NCI-H2196 treated with DMSO at 0.1 percent for 48 hours (cell line): ENCODE data around the gene CTCF.
A peak's percentile ranks its signal among the peaks of the same experiment; 100 is the strongest.

Experiments used
- DNase-seq: peaks from one replicate; lab custom pipeline; 2025; ENCODE audit not compliant: unreplicated experiment; lab: John Stamatoyannopoulos, UW

Gene CTCF

DNA sequence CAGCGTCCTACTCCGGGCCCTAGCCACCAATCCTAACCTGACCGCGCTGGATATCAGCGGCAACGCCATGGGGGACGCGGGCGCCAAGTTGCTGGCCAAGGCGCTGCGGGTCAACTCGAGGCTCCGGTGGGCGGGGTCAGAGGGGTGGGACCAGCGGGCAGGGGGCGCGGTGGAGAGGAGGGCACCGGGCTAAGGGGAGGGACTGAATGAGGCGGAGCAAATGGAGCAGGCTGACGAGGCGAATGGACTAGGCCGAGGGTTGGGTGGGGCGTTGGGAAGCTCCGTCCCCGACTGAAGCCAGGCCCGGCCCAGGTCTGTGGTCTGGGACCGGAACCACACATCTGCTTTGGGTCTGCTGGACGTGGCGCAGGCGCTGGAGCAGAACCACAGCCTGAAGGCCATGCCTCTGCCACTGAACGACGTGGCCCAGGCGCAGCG is 87.2 kb downstream of the CTCF start:
- DNase-seq = no peak

GRCh38 chr16:67650023-67650422 is 87.7 kb downstream of the CTCF start:
- DNase-seq = no peak

DNA sequence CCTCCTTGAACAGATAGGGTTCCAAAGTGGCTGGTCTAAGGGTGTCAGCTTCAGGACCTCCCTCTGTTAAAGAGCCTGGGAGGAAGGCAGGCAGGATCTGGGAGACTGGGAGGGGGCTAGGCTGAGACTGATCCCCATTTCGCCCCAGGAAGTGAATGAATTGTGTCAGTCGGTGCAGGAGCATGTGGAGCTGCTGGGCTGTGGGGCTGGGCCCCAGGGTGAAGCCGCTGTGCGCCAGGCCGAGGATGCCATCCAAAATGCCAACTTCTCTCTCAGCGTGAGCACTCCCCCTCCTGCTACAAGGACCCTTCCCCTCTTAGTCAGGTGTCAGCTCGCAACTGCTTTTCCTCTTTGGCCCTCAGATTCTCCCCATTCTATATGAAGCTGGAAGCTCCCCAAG is 88.7 kb downstream of the CTCF start:
- no peak for DNase-seq

GRCh38 chr16:67651847-67652246 is 89.5 kb downstream of the CTCF start:
- DNase-seq = no peak

GRCh38 chr16:67652578-67653127 is 90.3 kb downstream of the CTCF start:
- DNase-seq = no peak

DNA sequence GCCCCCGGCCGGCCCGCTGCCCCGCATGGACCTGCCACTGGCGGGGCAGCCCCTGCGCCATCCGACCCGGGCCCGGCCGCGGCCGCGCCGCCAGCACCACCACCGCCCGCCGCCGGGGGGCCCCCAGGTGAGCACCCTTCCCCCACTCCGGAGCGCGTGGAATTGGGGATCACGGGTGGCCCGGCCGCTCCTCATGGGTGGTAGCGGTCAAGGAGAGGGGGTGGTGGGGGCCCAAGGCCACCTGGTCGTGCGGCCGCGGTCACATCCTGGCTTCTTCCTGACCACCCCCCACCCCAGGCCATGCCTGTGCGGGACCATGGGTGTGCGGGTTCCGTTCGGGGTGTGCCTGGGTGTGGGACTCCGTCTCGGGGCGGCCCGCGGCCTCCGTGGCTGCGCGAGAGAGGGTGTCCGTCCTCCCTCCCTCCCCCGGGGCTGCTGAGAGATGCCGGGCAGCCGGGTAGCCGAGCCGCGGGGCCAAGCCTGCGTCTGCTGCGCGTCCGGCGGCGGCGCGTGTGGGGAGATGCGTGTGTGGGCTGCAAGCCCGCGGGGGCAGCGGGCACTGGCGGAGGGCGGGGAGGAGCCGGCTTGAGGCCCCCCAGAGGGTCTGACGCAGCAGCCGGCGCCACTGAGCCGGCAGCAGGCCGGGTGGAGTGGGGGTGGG is 90.9 kb downstream of the CTCF start:
- DNase-seq = no peak

DNA sequence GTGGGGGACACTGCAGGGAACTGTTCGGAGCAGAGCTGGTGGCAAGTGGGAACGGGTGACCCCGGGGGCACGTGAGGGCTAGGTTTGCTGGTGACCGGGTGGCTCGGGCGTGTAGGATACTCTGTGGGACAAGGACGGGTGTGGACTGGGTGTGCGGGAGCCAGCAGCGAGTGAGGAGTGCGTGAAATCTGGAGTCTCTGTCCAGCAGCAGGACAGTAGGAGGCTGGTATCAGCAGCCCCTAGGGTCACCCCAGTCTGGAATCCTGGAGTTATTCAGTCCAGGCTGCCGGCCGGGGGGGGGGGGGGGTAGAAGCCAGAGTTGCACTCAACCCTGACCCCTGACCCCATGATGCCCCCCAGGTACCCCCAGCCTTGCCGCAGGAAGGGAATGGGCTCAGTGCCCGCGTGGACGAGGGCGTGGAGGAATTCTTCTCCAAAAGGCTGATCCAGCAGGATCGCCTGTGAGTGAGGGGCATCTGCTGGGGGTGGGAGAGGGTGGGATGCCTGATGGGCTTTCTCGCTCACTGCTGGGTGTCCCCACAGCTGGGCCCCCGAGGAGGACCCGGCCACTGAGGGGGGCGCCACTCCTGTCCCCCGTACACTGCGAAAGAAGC is 91.6 kb downstream of the CTCF start:
- DNase-seq = no peak

- DNase-seq = no peak
Measured at GRCh38 chr16:67654403-67654911, 92.1 kb downstream of the CTCF start.

GRCh38 chr16:67655363-67655762 is 93.0 kb downstream of the CTCF start:
- DNase-seq = no peak

- DNase-seq = no peak
Measured at GRCh38 chr16:67656344-67657016, 94.2 kb downstream of the CTCF start.

- no peak for DNase-seq
Measured at GRCh38 chr16:67657017-67657608, 94.8 kb downstream of the CTCF start.

DNA sequence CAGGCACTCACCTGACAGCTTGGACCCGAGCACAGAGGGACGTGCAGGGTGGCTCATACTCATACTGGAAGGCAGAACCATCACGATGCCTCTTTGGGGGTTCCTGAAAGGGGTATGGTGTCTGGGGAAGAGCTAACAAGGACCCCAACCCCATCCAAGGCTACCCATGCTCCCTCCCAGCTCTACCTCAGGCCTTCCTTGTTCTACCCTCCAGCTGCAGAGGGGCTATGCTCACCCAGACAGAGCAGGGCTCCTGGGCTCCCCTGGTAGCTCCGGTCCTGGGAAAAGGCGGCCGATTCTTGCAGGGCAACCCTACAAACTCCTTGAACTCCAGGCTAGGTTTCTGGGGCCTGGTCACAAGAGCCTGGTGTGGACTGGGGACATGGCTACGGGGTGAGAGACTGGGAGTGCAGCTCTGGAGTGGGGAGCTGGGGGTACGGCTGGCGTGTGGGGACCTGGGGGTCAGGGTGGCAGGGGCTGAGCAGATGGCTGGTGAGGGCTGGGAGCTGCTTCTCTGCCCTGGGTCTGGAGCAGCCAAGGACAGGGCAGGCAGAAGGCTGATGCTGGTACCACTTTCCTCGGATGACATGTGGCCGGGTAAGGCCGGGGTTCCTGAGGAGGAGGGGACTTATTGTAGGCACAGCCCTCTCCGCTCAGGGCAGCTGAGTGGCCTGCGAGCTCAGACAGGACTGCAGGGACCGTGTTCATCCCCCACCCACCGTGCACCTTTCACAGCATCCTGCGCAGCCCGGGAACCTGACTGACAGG is 95.6 kb downstream of the CTCF start:
- DNase-seq = no peak

DNA sequence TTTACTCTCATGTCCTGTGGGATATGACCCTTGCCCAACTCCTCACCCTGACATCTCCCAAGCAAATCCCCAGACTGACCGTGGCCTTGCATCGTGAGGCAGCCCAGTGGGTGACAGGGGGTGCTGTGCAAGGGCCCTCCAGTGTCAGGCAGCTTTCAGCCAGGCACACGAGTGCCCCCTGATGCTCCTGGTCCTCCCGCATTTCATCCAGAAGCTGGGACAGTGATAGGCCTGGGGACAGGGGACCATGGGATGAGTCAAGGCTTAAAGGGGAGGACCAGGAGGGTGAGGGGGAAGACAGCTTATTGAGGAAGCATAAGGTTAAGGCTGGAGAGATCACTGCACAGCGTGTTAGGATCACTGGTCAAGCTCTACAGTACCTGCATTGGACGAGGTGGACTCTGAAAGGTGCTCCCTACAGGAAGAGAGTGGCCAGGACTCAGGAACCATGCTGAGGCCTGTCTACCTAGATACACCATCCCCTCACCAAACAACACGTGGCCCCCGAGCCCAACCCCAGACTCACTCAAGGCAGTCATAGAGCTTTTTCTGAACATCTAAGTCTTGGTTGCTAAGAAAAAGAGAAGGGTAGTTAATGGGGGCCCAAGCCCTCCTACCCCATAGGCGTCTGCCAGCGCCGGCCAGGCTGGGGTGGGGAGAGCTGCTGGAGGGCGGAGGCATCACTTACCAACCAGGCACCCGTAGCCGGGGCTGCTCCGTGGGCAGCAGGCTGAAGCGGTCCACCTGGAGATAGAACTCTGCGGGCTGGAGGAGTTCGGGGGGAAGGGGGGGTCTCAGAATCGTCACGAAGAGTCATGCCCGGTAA is 96.7 kb downstream of the CTCF start:
- DNase-seq = no peak

GRCh38 chr16:67659675-67660563 is 97.6 kb downstream of the CTCF start, which contains the start of gene ACD:
ACD (minus strand) TSS chr16:67660260; CDS start chr16:67660220, 40 bp downstream.
- DNase-seq = peak; percentile 45

- DNase-seq = peak; percentile 66
Measured at GRCh38 chr16:67660564-67661028, 98.3 kb downstream of the CTCF start, which contains the start of gene PARD6A. PARD6A (plus strand) TSS chr16:67660960; CDS start chr16:67661039, 79 bp downstream.

DNA sequence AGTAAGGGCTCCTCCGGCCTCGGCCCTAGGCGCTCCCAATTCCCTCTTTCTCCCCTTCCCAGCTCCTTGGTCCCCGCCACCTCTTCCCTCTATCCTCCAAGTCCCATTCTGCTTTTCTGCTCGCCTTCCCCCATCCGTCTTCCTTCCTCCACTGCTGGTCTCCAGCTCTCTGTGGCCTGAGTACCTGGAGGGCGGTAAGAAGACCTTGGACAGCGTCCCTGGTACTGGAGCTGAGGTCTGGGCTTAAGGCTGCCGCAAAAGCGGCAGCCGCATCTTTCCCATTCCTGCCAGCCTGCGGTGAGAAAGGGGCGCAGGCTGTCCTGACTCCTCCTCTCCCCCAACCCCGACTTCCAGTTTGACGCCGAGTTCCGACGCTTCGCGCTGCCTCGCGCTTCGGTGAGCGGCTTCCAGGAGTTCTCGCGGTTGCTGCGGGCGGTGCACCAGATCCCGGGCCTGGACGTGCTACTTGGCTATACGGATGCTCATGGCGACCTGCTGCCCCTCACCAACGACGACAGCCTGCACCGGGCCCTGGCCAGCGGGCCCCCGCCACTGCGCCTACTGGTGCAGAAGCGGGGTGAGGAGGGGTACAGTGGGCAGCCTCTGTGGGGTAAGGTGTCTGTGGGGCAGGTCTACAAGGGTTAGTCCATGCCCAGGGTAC is 98.9 kb downstream of the CTCF start:
- DNase-seq = no peak

- no peak for DNase-seq
Measured at GRCh38 chr16:67661886-67662652, 99.7 kb downstream of the CTCF start.
